Spleen (tissue), 11 donors: ENCODE measurements around the gene PARD3B. TPM values are rescaled to one million over a fixed set of nuclear protein-coding genes. Genes with fewer than 3 reads are reported as not detected.

Experiments
- DNase-seq: peaks from one replicate; pipeline ENCODE4 v3.0.0-alpha.2; 2020
- H3K27ac ChIP-seq, 8 donors: fragments of 200-600 bp; sonication (generic) in 7 of 8; 1 replicate in 4 of 8; 2 replicates in 4 of 8; pipeline versions ENCODE4 v1.5.0 to v1.8.0; 2016 to 2021; ENCODE audit warnings: inconsistent platforms in 4 of 8, mild to moderate bottlenecking in 4 of 8, moderate library complexity in 1 of 8
- H3K27me3 ChIP-seq, 7 donors: fragments of 200-600 bp; sonication (generic) in 6 of 7; replicated peaks in 1 of 7; 1 replicate in 4 of 7; 2 replicates in 3 of 7; pipeline versions ENCODE4 v1.5.0 to v1.8.0; 2016 to 2021; ENCODE audit warnings: inconsistent platforms in 3 of 7, mild to moderate bottlenecking in 1 of 7
- H3K36me3 ChIP-seq, 6 donors: fragments of 200-600 bp; sonication (generic) in 5 of 6; 1 replicate in 4 of 6; 2 replicates in 2 of 6; pipeline versions ENCODE4 v1.5.0 to v1.8.0; 2016 to 2021; ENCODE audit warnings: inconsistent platforms in 2 of 6
- H3K4me1 ChIP-seq, 6 donors: fragments of 200-600 bp; sonication (generic) in 5 of 6; 1 replicate in 3 of 6; 2 replicates in 3 of 6; pipeline versions ENCODE4 v1.5.0 to v1.8.0; 2016 to 2021; ENCODE audit warnings: inconsistent platforms in 3 of 6
- H3K4me3 ChIP-seq, 8 donors: fragments of 200-600 bp; sonication (generic) in 7 of 8; 1 replicate in 4 of 8; 2 replicates in 4 of 8; pipeline versions ENCODE4 v1.5.0 to v1.8.0; 2016 to 2021; ENCODE audit warnings: inconsistent platforms in 4 of 8, mild to moderate bottlenecking in 4 of 8, moderate library complexity in 2 of 8
- H3K9me3 ChIP-seq, 8 donors: fragments of 200-600 bp; sonication (generic) in 7 of 8; 1 replicate in 4 of 8; 2 replicates in 4 of 8; pipeline versions ENCODE4 v1.5.0 to v1.8.0; 2016 to 2021; ENCODE audit warnings: inconsistent platforms in 4 of 8
- POLR2A ChIP-seq, 3 donors: fragments of 450-650 bp; IDR thresholded peaks; one replicate each; pipeline ENCODE4 v1.5.1; 2017; ENCODE audit warnings: antibody characterized with exemption in 3 of 3, mild to moderate bottlenecking in 1 of 3
- POLR2AphosphoS5 ChIP-seq, 3 donors: sonication (generic); formaldehyde crosslinking; IDR thresholded peaks; one replicate each; pipeline ENCODE4 v1.5.1; 2017; ENCODE audit warnings: antibody characterized with exemption in 3 of 3
- WGBS, 5 donors: extraction: QIAGEN DNeasy Blood & Tissue Kit in 3 of 5; methylation state at CpG; one replicate each; pipeline versions ENCODE4 v1.1.5 to v1.1.7; 2013 to 2018; 5-methylcytosine and 5-hydroxymethylcytosine counted together
- intact Hi-C: fragments of 100-400 bp; cut with DNase I; formaldehyde crosslinking; loops from one replicate; pipeline ENCODE4 v1.15.0; 2023; ENCODE audit warnings: low total_unique reads
- polyA plus RNA-seq, 3 donors: library from polyadenylated mRNA; stranded (reverse); fragments of 200-250 nt; gene quantifications; one replicate each; pipeline ENCODE4 v1.2.1, GENCODE V29; 2013
- total RNA-seq, 7 donors: library from RNA; depleted of rRNA in 3 of 7; stranded (reverse); fragments of >200 nt in 3 of 7; fragmentation: NEBNext Ultra II Directional in 4 of 7; extraction: Animal tissue kit (Norgen Biotek cat#: 25700) in 4 of 7; gene quantifications; one replicate each; pipeline versions ENCODE4 v1.1.0 to v1.2.1, GENCODE V29; 2016 to 2021
- TF ChIP-seq, protein P1 (sequence below), 11 experiments: fragments of 200-600 bp in 7 of 11; fragments of 450-650 bp in 4 of 11; sonication (generic) in 4 of 11; IDR thresholded peaks in 8 of 11; conservative IDR thresholded peaks in 3 of 11; 1 replicate in 7 of 11; 2 replicates in 4 of 11; pipeline versions ENCODE4 v1.4.0 to v1.8.0; 2016 to 2021; ENCODE audit warnings: antibody characterized with exemption in 11 of 11, inconsistent platforms in 4 of 11, mild to moderate bottlenecking in 1 of 11
- donor health status: healthy with polysubstance abuse.
- donor health status: DM: no; HTN: no; CAD: no; lungs with moderate emphysema.
- donor health status: DM: no; HTN: no; CAD: no.
- donor health status: Bipolar disorder and iron deficiency.
- donor health status: healthy.
- donor health status: DM: no; HTN: no; CAD: no.
- donor health status: DM: yes; HTN: yes; CAD: no.

PARD3B gene
- total and polyA plus RNA-seq, 10 donors = 0.85 to 27.8 (median 14.7) TPM

DNA sequence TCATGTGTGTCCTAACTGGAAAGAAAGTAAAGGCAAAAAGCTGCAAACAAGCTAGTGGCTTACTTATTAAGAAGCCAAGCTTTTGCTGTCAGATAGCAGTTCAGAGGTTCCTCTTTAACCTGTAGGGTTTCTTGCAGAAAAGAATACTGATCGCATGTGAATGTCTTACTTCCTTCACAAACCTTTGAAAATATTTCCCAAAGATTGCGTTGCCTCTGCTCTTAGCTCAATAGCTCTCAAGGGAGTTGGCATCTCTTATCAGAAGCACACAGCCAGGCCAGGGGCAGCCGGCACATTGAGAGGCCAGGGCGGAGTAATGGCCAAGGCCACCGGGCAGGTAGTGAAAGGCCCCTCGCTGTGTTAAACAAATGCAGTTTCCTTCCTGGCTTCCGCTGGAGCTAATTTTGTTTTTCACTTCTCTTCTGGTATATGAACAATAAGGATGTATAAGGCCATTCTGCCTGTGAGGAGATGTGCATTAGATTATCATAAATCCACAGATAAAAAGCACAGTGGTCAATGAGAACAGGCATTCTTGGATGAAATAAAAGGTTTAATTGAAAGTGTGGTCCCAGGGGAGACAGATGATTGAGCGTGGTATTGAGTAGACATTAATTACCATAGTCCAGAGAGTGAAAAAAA lies 594.7 kb downstream of the PARD3B start:
- peak overlapping the region in 1 of 8 donors; percentile 15 for H3K4me3 ChIP-seq
- TF ChIP-seq POLR2AphosphoS5 (IDR thresholded peaks at IDR 0.05) = peak; percentile 72 to 94 (median 92)
- no peak for TF ChIP-seq POLR2A (IDR thresholded peaks at IDR 0.05)
- TF ChIP-seq, protein P1, sequence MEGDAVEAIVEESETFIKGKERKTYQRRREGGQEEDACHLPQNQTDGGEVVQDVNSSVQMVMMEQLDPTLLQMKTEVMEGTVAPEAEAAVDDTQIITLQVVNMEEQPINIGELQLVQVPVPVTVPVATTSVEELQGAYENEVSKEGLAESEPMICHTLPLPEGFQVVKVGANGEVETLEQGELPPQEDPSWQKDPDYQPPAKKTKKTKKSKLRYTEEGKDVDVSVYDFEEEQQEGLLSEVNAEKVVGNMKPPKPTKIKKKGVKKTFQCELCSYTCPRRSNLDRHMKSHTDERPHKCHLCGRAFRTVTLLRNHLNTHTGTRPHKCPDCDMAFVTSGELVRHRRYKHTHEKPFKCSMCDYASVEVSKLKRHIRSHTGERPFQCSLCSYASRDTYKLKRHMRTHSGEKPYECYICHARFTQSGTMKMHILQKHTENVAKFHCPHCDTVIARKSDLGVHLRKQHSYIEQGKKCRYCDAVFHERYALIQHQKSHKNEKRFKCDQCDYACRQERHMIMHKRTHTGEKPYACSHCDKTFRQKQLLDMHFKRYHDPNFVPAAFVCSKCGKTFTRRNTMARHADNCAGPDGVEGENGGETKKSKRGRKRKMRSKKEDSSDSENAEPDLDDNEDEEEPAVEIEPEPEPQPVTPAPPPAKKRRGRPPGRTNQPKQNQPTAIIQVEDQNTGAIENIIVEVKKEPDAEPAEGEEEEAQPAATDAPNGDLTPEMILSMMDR (IDR thresholded peaks at IDR 0.05 in 8 of 11, conservative IDR thresholded peaks at IDR 0.05 in 3 of 11) = no peak
- H3K27me3 ChIP-seq = no peaks in the 10 kb centered on the region
- peak; percentile 81 for DNase-seq
- intact Hi-C loops = no loop called here
- H3K36me3 ChIP-seq = no peaks in the 10 kb centered on the region
- peaks cover 0 to 7% (median 0%) of the 10 kb centered on the region in 8 donors for H3K9me3 ChIP-seq
- 20 to 29% (median 21%) methylated on average over 8 of the region's 8 CpGs for WGBS, 5 donors
- H3K4me1 ChIP-seq = peaks cover 0 to 12% (median 0%) of the 10 kb centered on the region in 6 donors
- peak overlapping the region; percentile 24 to 64 (median 45) for H3K27ac ChIP-seq

DNA sequence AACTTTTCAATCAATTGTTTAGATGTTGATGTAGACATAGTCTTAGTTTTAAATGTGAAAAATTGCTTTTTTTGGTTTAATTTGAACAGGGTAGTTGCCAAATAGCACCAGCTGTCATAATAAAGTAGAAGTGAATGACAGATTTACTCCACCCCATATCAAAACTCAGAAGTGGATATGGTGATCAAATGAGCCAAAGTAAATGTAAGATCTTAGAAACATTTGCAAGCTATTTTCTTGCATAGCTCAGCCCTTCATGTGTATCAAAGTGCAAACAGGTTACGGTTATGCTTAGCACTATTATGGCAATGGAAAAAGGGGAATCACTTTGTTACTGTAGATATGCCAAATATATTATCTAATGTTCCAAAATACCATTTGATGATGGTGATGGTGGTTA lies 596.1 kb downstream of the PARD3B start:
- no peak overlapping the region for H3K4me3 ChIP-seq
- peaks cover 0 to 12% (median 0%) of the 10 kb centered on the region in 6 donors for H3K4me1 ChIP-seq
- intact Hi-C loops = no loop called here
- no peaks in the 10 kb centered on the region for H3K27me3 ChIP-seq
- no peak for DNase-seq
- WGBS, 5 donors = 95 to 98% (median 97%) methylated on average over 1 of the region's 1 CpG
- no peak overlapping the region for H3K27ac ChIP-seq
- TF ChIP-seq POLR2AphosphoS5 (IDR thresholded peaks at IDR 0.05) (no peak), POLR2A (IDR thresholded peaks at IDR 0.05) (no peak)
- TF ChIP-seq, protein P1 (IDR thresholded peaks at IDR 0.05 in 8 of 11, conservative IDR thresholded peaks at IDR 0.05 in 3 of 11) = no peak
- peaks cover 0 to 11% (median 0%) of the 10 kb centered on the region in 8 donors for H3K9me3 ChIP-seq
- H3K36me3 ChIP-seq = no peaks in the 10 kb centered on the region

DNA sequence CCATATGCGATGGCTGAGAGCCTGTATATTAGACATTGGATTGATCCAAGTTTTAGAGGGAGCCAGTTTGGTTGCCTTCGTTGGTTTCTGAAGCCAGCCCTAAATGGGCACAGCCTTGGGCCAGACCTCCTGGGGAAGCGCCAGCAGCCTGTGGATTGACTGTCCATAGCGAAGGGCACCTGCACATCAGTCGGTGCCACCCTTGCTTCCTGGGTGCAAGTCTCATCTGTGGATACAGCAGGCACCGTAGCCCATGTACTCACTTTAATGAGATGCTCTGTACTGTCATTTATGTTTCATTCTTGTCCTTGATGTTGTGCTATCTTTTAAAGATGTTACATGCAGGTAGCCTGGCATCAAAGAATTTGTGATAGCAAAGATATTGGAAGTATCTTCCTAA lies 600.6 kb downstream of the PARD3B start:
- H3K4me1 ChIP-seq = no peaks in the 10 kb centered on the region
- H3K36me3 ChIP-seq = no peaks in the 10 kb centered on the region
- TF ChIP-seq, protein P1 (IDR thresholded peaks at IDR 0.05 in 8 of 11, conservative IDR thresholded peaks at IDR 0.05 in 3 of 11) = no peak
- no peak for TF ChIP-seq POLR2AphosphoS5 (IDR thresholded peaks at IDR 0.05)
- TF ChIP-seq POLR2A (IDR thresholded peaks at IDR 0.05) = no peak
- no peak overlapping the region for H3K27ac ChIP-seq
- DNase-seq = no peak
- 89 to 98% (median 94%) methylated on average over 6 of the region's 6 CpGs for WGBS, 5 donors
- intact Hi-C loops = no loop called here
- H3K9me3 ChIP-seq = peaks cover 0 to 11% (median 0%) of the 10 kb centered on the region in 8 donors
- H3K4me3 ChIP-seq = no peak overlapping the region
- no peaks in the 10 kb centered on the region for H3K27me3 ChIP-seq

DNA sequence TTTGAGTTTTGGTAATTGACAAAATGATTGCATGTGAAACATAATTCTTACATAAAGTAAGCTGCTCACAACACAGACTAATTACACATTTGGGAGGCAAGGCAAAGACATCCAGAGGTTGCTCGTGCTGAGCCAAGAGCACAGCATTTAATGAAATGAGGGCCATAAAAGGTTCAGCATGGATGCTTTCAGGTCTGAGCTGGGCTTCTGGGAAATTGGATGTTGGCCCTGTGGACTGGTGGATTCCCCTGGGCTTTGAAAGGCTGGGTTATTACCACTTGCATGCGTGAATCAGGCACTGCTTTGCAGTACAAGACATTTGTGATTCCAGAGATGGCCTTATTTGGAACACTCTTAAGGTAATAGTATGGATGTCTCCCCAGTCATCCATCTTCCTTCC lies 603.5 kb downstream of the PARD3B start:
- no peak overlapping the region for H3K27ac ChIP-seq
- intact Hi-C loops = no loop called here
- peaks cover 0 to 11% (median 0%) of the 10 kb centered on the region in 8 donors for H3K9me3 ChIP-seq
- H3K4me3 ChIP-seq = no peak overlapping the region
- H3K27me3 ChIP-seq = no peaks in the 10 kb centered on the region
- no peak for DNase-seq
- H3K36me3 ChIP-seq = no peaks in the 10 kb centered on the region
- TF ChIP-seq POLR2AphosphoS5 (IDR thresholded peaks at IDR 0.05) (no peak), POLR2A (IDR thresholded peaks at IDR 0.05) (no peak)
- TF ChIP-seq, protein P1 (IDR thresholded peaks at IDR 0.05 in 8 of 11, conservative IDR thresholded peaks at IDR 0.05 in 3 of 11) = no peak
- H3K4me1 ChIP-seq = no peaks in the 10 kb centered on the region
- WGBS, 5 donors = 72 to 89% (median 87%) methylated on average over 2 of the region's 2 CpGs
